Measurements from ENCODE around the gene ASTN1.
"Not testable (repeated sequence)": the region's sequence is repeated elsewhere in the genome, so short reads cannot be mapped to it uniquely, and the experiment has no call there.

The ASTN1 gene

GRCh38 chr1:177074811-177075210 lies 89.7 kb downstream of the ASTN1 start:
- H3K4me1 ChIP-seq (ENCODE audit: control insufficient read depth, insufficient read depth, low read length, unreplicated experiment); H3K27me3 ChIP-seq (ENCODE audit: insufficient read depth, low read length); H3K27ac ChIP-seq (ENCODE audit: low read depth, low read length); H3K79me2 ChIP-seq (ENCODE audit: control insufficient read depth, insufficient read depth, low read length, unreplicated experiment); H3K36me3 ChIP-seq (ENCODE audit: insufficient read depth, low read length); H2AFZ ChIP-seq (ENCODE audit: low read length, unreplicated experiment); H3K4me3 ChIP-seq (ENCODE audit: low read depth, low read length): not testable (repeated sequence)

- Histone ChIP-seq H3K36me3 (ENCODE audit: insufficient read depth, low read length) (no peaks in the 10 kb centered on the region), H3K27ac (ENCODE audit: low read depth, low read length) (no peak overlapping the region), H3K4me3 (ENCODE audit: low read depth, low read length) (no peak overlapping the region), H3K27me3 (ENCODE audit: insufficient read depth, low read length) (no peaks in the 10 kb centered on the region), H3K4me1 (ENCODE audit: control insufficient read depth, insufficient read depth, low read length, unreplicated experiment) (no peaks in the 10 kb centered on the region), H2AFZ (ENCODE audit: low read length, unreplicated experiment) (no peak overlapping the region), H3K79me2 (ENCODE audit: control insufficient read depth, insufficient read depth, low read length, unreplicated experiment) (no peaks in the 10 kb centered on the region)
Measured at GRCh38 chr1:177069490-177069889, 95.0 kb downstream of the ASTN1 start.

- Histone ChIP-seq H3K4me3 (ENCODE audit: low read depth, low read length) (no peak overlapping the region), H3K79me2 (ENCODE audit: control insufficient read depth, insufficient read depth, low read length, unreplicated experiment) (no peaks in the 10 kb centered on the region), H2AFZ (ENCODE audit: low read length, unreplicated experiment) (no peak overlapping the region), H3K36me3 (ENCODE audit: insufficient read depth, low read length) (no peaks in the 10 kb centered on the region), H3K27me3 (ENCODE audit: insufficient read depth, low read length) (no peaks in the 10 kb centered on the region), H3K4me1 (ENCODE audit: control insufficient read depth, insufficient read depth, low read length, unreplicated experiment) (no peaks in the 10 kb centered on the region), H3K27ac (ENCODE audit: low read depth, low read length) (no peak overlapping the region)
Measured at GRCh38 chr1:177067752-177068410, 96.6 kb downstream of the ASTN1 start.

GRCh38 chr1:177065430-177065829 lies 99.1 kb downstream of the ASTN1 start:
- H3K27ac ChIP-seq (ENCODE audit: low read depth, low read length) = no peak overlapping the region
- no peak overlapping the region for H2AFZ ChIP-seq (ENCODE audit: low read length, unreplicated experiment)
- H3K36me3 ChIP-seq (ENCODE audit: insufficient read depth, low read length) = no peaks in the 10 kb centered on the region
- no peaks in the 10 kb centered on the region for H3K4me1 ChIP-seq (ENCODE audit: control insufficient read depth, insufficient read depth, low read length, unreplicated experiment)
- no peak overlapping the region for H3K4me3 ChIP-seq (ENCODE audit: low read depth, low read length)
- H3K27me3 ChIP-seq (ENCODE audit: insufficient read depth, low read length) = no peaks in the 10 kb centered on the region
- no peaks in the 10 kb centered on the region for H3K79me2 ChIP-seq (ENCODE audit: control insufficient read depth, insufficient read depth, low read length, unreplicated experiment)

GRCh38 chr1:177063648-177064047 lies 100.9 kb downstream of the ASTN1 start:
- Histone ChIP-seq H3K27ac (ENCODE audit: low read depth, low read length) (no peak overlapping the region), H3K36me3 (ENCODE audit: insufficient read depth, low read length) (no peaks in the 10 kb centered on the region), H3K4me3 (ENCODE audit: low read depth, low read length) (no peak overlapping the region), H3K27me3 (ENCODE audit: insufficient read depth, low read length) (no peaks in the 10 kb centered on the region), H3K4me1 (ENCODE audit: control insufficient read depth, insufficient read depth, low read length, unreplicated experiment) (no peaks in the 10 kb centered on the region), H2AFZ (ENCODE audit: low read length, unreplicated experiment) (no peak overlapping the region), H3K79me2 (ENCODE audit: control insufficient read depth, insufficient read depth, low read length, unreplicated experiment) (no peaks in the 10 kb centered on the region)

- Histone ChIP-seq H3K27me3 (ENCODE audit: insufficient read depth, low read length) (no peaks in the 10 kb centered on the region), H3K79me2 (ENCODE audit: control insufficient read depth, insufficient read depth, low read length, unreplicated experiment) (no peaks in the 10 kb centered on the region), H3K4me1 (ENCODE audit: control insufficient read depth, insufficient read depth, low read length, unreplicated experiment) (no peaks in the 10 kb centered on the region), H3K36me3 (ENCODE audit: insufficient read depth, low read length) (no peaks in the 10 kb centered on the region), H2AFZ (ENCODE audit: low read length, unreplicated experiment) (no peak overlapping the region), H3K27ac (ENCODE audit: low read depth, low read length) (no peak overlapping the region), H3K4me3 (ENCODE audit: low read depth, low read length) (no peak overlapping the region)
Measured at GRCh38 chr1:177054542-177054941, 110.0 kb downstream of the ASTN1 start.

GRCh38 chr1:177053648-177054047 lies 110.9 kb downstream of the ASTN1 start:
- H3K79me2 ChIP-seq (ENCODE audit: control insufficient read depth, insufficient read depth, low read length, unreplicated experiment) = no peaks in the 10 kb centered on the region
- H3K4me1 ChIP-seq (ENCODE audit: control insufficient read depth, insufficient read depth, low read length, unreplicated experiment) = no peaks in the 10 kb centered on the region
- no peaks in the 10 kb centered on the region for H3K27me3 ChIP-seq (ENCODE audit: insufficient read depth, low read length)
- H2AFZ ChIP-seq (ENCODE audit: low read length, unreplicated experiment) = no peak overlapping the region
- no peaks in the 10 kb centered on the region for H3K36me3 ChIP-seq (ENCODE audit: insufficient read depth, low read length)
- no peak overlapping the region for H3K4me3 ChIP-seq (ENCODE audit: low read depth, low read length)
- no peak overlapping the region for H3K27ac ChIP-seq (ENCODE audit: low read depth, low read length)

- Histone ChIP-seq H3K27ac (ENCODE audit: low read depth, low read length) (no peak overlapping the region), H3K27me3 (ENCODE audit: insufficient read depth, low read length) (no peaks in the 10 kb centered on the region), H3K79me2 (ENCODE audit: control insufficient read depth, insufficient read depth, low read length, unreplicated experiment) (no peaks in the 10 kb centered on the region), H3K4me1 (ENCODE audit: control insufficient read depth, insufficient read depth, low read length, unreplicated experiment) (no peaks in the 10 kb centered on the region), H2AFZ (ENCODE audit: low read length, unreplicated experiment) (no peak overlapping the region), H3K36me3 (ENCODE audit: insufficient read depth, low read length) (no peaks in the 10 kb centered on the region), H3K4me3 (ENCODE audit: low read depth, low read length) (no peak overlapping the region)
Measured at GRCh38 chr1:177048314-177049069, 116.0 kb downstream of the ASTN1 start.

GRCh38 chr1:177045151-177045550 lies 119.4 kb downstream of the ASTN1 start:
- Histone ChIP-seq H3K4me3 (ENCODE audit: low read depth, low read length) (no peak overlapping the region), H2AFZ (ENCODE audit: low read length, unreplicated experiment) (no peak overlapping the region), H3K27me3 (ENCODE audit: insufficient read depth, low read length) (no peaks in the 10 kb centered on the region), H3K4me1 (ENCODE audit: control insufficient read depth, insufficient read depth, low read length, unreplicated experiment) (no peaks in the 10 kb centered on the region), H3K79me2 (ENCODE audit: control insufficient read depth, insufficient read depth, low read length, unreplicated experiment) (no peaks in the 10 kb centered on the region), H3K27ac (ENCODE audit: low read depth, low read length) (no peak overlapping the region), H3K36me3 (ENCODE audit: insufficient read depth, low read length) (no peaks in the 10 kb centered on the region)

GRCh38 chr1:177044390-177044789 lies 120.1 kb downstream of the ASTN1 start:
- Histone ChIP-seq H3K36me3 (ENCODE audit: insufficient read depth, low read length) (no peaks in the 10 kb centered on the region), H3K27ac (ENCODE audit: low read depth, low read length) (no peak overlapping the region), H3K4me1 (ENCODE audit: control insufficient read depth, insufficient read depth, low read length, unreplicated experiment) (no peaks in the 10 kb centered on the region), H2AFZ (ENCODE audit: low read length, unreplicated experiment) (no peak overlapping the region), H3K27me3 (ENCODE audit: insufficient read depth, low read length) (no peaks in the 10 kb centered on the region), H3K4me3 (ENCODE audit: low read depth, low read length) (no peak overlapping the region), H3K79me2 (ENCODE audit: control insufficient read depth, insufficient read depth, low read length, unreplicated experiment) (no peaks in the 10 kb centered on the region)

GRCh38 chr1:177043597-177043996 lies 120.9 kb downstream of the ASTN1 start:
- H3K4me1 ChIP-seq (ENCODE audit: control insufficient read depth, insufficient read depth, low read length, unreplicated experiment) = no peaks in the 10 kb centered on the region
- H2AFZ ChIP-seq (ENCODE audit: low read length, unreplicated experiment) = no peak overlapping the region
- H3K36me3 ChIP-seq (ENCODE audit: insufficient read depth, low read length) = no peaks in the 10 kb centered on the region
- H3K4me3 ChIP-seq (ENCODE audit: low read depth, low read length) = no peak overlapping the region
- H3K79me2 ChIP-seq (ENCODE audit: control insufficient read depth, insufficient read depth, low read length, unreplicated experiment) = no peaks in the 10 kb centered on the region
- H3K27me3 ChIP-seq (ENCODE audit: insufficient read depth, low read length) = no peaks in the 10 kb centered on the region
- H3K27ac ChIP-seq (ENCODE audit: low read depth, low read length) = no peak overlapping the region

Measured in ACC112 (cell line).